Lung (tissue), 12 donors: ENCODE data around the gene GJD3. TPM values are rescaled to one million over a fixed set of nuclear protein-coding genes. Genes with fewer than 3 reads are reported as not detected.
A peak's percentile ranks its signal among the peaks of the same experiment; 100 is the strongest.

Experiments used
- ATAC-seq: fragments of 200-7000 bp; cut with Tn5 transposase; one replicate; pipeline ENCODE4 v1.9.1; 2020; ENCODE audit warnings: moderate number of reproducible peaks; ENCODE audit not compliant: insufficient read depth, low FRiP score
- DNase-seq, 3 donors: peaks; one replicate each; pipeline ENCODE4 v3.0.0-alpha.2; 2013 to 2017
- H3K27ac ChIP-seq, 2 donors: one replicate each; pipeline ENCODE4 v1.5.1; 2013; ENCODE audit warnings: mild to moderate bottlenecking in 2 of 2, moderate library complexity in 2 of 2, control low read depth in 1 of 2, inconsistent platforms in 1 of 2, low read depth in 1 of 2, low read length in 1 of 2
- H3K27me3 ChIP-seq, 3 donors: one replicate each; pipeline ENCODE4 v1.5.1; 2013; ENCODE audit warnings: low read length in 2 of 3; ENCODE audit not compliant: control insufficient read depth in 3 of 3, insufficient read depth in 3 of 3
- H3K36me3 ChIP-seq, 4 donors: one replicate each; pipeline ENCODE4 v1.5.1; 2013; ENCODE audit warnings: low read length in 4 of 4, mild to moderate bottlenecking in 1 of 4, moderate library complexity in 1 of 4; ENCODE audit not compliant: control insufficient read depth in 4 of 4, insufficient read depth in 4 of 4
- H3K4me1 ChIP-seq, 5 donors: one replicate each; pipeline ENCODE4 v1.5.1; 2013; ENCODE audit warnings: low read length in 5 of 5, mild to moderate bottlenecking in 2 of 5, moderate library complexity in 1 of 5; ENCODE audit not compliant: control insufficient read depth in 5 of 5, insufficient read depth in 5 of 5
- H3K4me3 ChIP-seq: one replicate; pipeline ENCODE4 v1.5.1; 2013; ENCODE audit warnings: mild to moderate bottlenecking, control low read depth, moderate library complexity
- H3K9ac ChIP-seq, 2 donors: one replicate each; pipeline ENCODE4 v1.5.1; 2013; ENCODE audit warnings: low read length in 2 of 2, control low read depth in 1 of 2; ENCODE audit not compliant: insufficient read depth in 1 of 2
- H3K9me3 ChIP-seq, 4 donors: one replicate each; pipeline ENCODE4 v1.5.1; 2013; ENCODE audit warnings: low read length in 3 of 4, mild to moderate bottlenecking in 1 of 4, moderate library complexity in 1 of 4; ENCODE audit not compliant: control insufficient read depth in 4 of 4, insufficient read depth in 3 of 4
- WGBS, 2 donors: extraction: QIAGEN DNeasy Blood & Tissue Kit; methylation state at CpG; one replicate each; pipeline ENCODE4 v1.1.7; 2013; 5-methylcytosine and 5-hydroxymethylcytosine counted together
- polyA plus RNA-seq, 2 donors: library from polyadenylated mRNA; stranded (reverse); fragments of 200-250 nt; gene quantifications; one replicate each; pipeline ENCODE4 v1.2.1, GENCODE V29; 2013
- total RNA-seq, 2 donors: library from RNA; depleted of rRNA in 1 of 2; stranded (reverse); fragments of >200 nt in 1 of 2; gene quantifications; one replicate each; pipeline ENCODE4 v1.2.1, GENCODE V29; 2014 to 2021
- TF ChIP-seq, protein P1 (sequence below): IDR thresholded peaks from 2 replicates; pipeline ENCODE4 v1.5.1; 2012; ENCODE audit warnings: mild to moderate bottlenecking; ENCODE audit errors: control extremely low read depth, extremely low read depth
- donor health status: control.
- donor health status: control.
- donor health status: Bipolar disorder and iron deficiency.
- donor health status: healthy.
- donor health status: DM: yes; HTN: yes; CAD: no.

The GJD3 gene
- total and polyA plus RNA-seq, 4 donors: 0.53 to 3.6 (median 1.4) TPM; not detected in 1

DNA sequence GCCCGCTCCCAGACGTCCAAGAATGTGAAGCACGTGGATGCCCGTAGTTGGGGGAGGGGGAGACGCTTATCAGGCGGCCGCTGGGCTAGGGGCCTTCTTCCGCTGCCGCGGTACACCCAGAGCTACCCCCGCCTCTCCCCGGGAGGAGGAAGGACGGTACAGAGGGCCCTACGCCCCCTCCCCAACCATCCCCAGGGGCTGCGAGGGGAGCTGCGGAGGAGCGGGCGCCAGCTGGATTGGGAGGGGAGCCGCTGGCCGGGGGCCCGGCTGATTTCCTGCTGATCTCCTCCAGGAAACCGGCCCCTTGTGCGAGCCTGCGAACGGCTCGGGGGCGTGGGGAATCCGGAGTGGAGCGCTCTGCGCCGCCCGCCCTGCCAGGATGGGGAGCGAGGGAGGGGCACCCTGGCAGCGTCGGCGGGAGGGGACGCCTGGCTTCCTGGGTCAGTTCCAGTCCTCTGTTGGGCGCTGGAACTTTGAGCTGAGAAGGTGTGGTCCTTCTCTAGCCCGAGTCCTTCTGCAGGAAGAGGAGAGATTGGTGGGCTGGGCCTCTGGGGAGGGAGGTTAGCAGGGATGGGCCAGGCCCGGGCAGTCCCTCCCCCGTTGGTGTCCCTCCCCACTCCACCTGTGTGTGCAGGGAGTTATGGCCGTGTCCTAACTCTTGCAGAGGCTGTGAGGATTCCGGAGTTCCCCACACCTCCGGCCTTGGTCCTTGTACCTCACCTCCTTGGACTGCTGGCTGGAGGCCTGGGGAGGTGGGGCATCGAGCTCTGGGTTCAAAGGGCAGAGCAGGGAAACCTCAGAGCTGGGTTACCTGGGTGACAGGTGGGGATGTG lies 19.2 kb downstream of the GJD3 start:
- WGBS, 2 donors: 2% methylated on average over 43 to 45 of the region's 45 CpGs
- Histone ChIP-seq H3K9me3 (no peaks in the 10 kb centered on the region), H3K27ac (peak overlapping the region; percentile 93 to 95)

DNA sequence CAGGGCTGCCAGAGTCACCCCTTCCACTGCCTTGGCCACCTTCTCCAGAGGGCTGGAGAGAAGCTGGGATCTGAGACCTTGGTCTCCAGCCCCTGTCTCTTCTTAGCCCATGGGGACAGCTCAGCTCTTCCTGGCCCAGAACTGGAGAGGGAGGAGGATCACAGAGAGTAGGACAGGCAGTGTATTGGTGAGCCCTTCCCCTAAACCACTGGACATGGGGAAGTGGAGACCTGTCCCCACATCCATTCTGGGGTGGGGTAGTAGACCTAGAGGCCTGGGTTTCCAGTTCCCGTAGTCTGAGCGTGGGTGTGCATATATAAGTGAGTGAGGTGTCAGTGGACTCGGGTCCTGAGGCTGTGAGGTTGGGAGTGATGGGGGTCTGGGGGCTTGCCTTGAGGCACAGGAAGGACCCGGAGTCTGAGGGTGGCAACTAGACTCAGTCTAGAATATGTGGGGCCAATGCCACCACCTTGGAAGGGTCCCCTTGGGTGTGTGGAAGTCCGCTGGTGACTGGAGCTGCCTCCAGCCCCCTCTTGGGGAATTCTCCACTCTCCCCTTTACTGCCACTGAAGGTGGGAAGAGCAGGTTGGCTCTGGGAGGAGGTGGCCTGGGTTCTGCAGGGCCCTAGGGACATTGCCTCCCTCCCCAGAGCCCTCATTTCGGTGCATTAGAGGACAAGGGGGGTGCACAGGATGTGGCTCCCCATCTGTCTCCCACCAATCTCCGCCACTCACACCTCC lies 19.9 kb downstream of the GJD3 start:
- Histone ChIP-seq H3K9ac (peak overlapping the region in 1 of 2 donors; percentile 17), H3K27ac (peak overlapping the region; percentile 93 to 95), H3K36me3 (peaks cover 0 to 17% (median 13%) of the 10 kb centered on the region in 4 donors), H3K9me3 (no peaks in the 10 kb centered on the region), H3K27me3 (no peaks in the 10 kb centered on the region), H3K4me1 (peaks cover 37 to 75% (median 44%) of the 10 kb centered on the region in 5 donors), H3K4me3 (peak overlapping the region; percentile 43)
- ATAC-seq (no peak), DNase-seq (peak in 1 of 3 donors; percentile 19)
- TF ChIP-seq, protein P1, sequence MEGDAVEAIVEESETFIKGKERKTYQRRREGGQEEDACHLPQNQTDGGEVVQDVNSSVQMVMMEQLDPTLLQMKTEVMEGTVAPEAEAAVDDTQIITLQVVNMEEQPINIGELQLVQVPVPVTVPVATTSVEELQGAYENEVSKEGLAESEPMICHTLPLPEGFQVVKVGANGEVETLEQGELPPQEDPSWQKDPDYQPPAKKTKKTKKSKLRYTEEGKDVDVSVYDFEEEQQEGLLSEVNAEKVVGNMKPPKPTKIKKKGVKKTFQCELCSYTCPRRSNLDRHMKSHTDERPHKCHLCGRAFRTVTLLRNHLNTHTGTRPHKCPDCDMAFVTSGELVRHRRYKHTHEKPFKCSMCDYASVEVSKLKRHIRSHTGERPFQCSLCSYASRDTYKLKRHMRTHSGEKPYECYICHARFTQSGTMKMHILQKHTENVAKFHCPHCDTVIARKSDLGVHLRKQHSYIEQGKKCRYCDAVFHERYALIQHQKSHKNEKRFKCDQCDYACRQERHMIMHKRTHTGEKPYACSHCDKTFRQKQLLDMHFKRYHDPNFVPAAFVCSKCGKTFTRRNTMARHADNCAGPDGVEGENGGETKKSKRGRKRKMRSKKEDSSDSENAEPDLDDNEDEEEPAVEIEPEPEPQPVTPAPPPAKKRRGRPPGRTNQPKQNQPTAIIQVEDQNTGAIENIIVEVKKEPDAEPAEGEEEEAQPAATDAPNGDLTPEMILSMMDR: no peak
- 24 to 27% methylated on average over 6 to 7 of the region's 7 CpGs for WGBS, 2 donors

More for the DNA sequence above, 19.2 kb downstream of the GJD3 start:
- H3K4me1 ChIP-seq: peaks cover 38 to 83% (median 51%) of the 10 kb centered on the region in 5 donors
- TF ChIP-seq, protein P1: no peak
- peak; percentile 85 to 93 (median 85) for DNase-seq
- ATAC-seq: peak; percentile 27
- H3K36me3 ChIP-seq: peaks cover 0 to 19% (median 17%) of the 10 kb centered on the region in 4 donors
- H3K4me3 ChIP-seq: peak overlapping the region; percentile 50
- H3K9ac ChIP-seq: peak overlapping the region in 1 of 2 donors; percentile 24
- H3K27me3 ChIP-seq: no peaks in the 10 kb centered on the region

DNA sequence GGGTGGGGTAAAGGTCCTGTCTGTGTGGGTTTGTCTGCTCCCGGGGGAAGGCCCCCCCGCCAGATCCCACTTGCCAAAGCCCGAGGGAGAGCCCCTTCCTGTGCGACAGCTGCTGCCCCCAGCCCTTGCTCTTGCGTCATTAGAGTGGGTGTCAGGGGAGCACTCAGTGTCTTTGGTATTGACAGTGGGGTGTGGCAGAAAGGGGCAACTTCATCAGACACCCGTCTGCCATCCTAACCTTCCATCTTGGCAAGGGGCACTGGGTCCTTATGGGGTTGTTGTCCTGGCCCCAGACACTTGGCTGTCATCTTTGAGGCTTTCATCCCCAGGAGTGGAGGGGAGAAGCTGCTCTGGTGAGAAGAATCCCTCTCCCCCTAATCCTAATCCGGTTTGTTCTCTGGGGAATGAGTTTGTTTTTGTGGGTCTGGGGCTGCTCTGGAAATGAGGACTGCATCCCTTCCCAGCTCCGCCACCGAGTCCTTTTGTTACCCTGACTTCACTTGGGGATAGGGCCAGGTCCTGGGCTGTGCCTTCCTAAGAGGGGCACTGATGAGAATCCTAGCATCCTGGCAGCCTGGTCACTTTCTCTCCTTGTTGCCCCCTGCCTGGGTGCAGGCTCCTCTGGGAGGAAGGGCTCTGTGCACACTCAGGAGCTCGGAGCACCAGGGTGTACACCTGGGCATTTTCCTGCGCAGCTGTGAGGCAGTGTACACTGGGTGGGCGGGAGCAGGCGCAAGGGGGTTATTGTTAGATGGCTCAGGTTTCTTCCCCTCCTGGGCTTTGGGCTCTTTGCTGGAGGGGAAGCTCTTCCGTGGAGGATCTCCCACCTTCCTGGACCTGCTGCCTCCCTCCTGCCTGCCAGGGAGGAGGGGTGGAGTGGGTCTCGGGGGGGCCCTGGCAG lies 21.1 kb downstream of the GJD3 start:
- DNase-seq (peak; percentile 61 to 75 (median 70)), ATAC-seq (no peak)
- TF ChIP-seq, protein P1: no peak
- Histone ChIP-seq H3K36me3 (peaks cover 0 to 9% (median 3%) of the 10 kb centered on the region in 4 donors), H3K27ac (peak overlapping the region; percentile 93 to 95), H3K9me3 (no peaks in the 10 kb centered on the region), H3K27me3 (no peaks in the 10 kb centered on the region), H3K4me1 (peaks cover 33 to 70% (median 43%) of the 10 kb centered on the region in 5 donors), H3K4me3 (peak overlapping the region; percentile 51), H3K9ac (peak overlapping the region in 1 of 2 donors; percentile 76)
- WGBS, 2 donors: 25 to 29% methylated on average over 15 of the region's 15 CpGs
